B cell (primary cell): ENCODE data around the gene PDE3A. TPM values are rescaled to one million over a fixed set of nuclear protein-coding genes. Genes with fewer than 3 reads are reported as not detected.

Experiments
- ATAC-seq: fragments of 200-7000 bp; cut with Tn5 transposase; one replicate; pipeline ENCODE4 v1.10.0; 2021; ENCODE audit warnings: low read depth, mild to moderate bottlenecking, moderate number of reproducible peaks, moderate library complexity
- CTCF ChIA-PET: fragments of 350-600 bp; sonication (Branson Sonifier 250); formaldehyde crosslinking; loops from one replicate; lab custom pipeline; 2021; ENCODE audit warnings: antibody characterized with exemption, inconsistent platforms; lab: Charles Lee
- POLR2A ChIA-PET: fragments of 350-600 bp; sonication (Branson Sonifier 250); formaldehyde crosslinking; loops from one replicate; lab custom pipeline; 2021; ENCODE audit warnings: antibody characterized with exemption; lab: Charles Lee
- DNase-seq: peaks from one replicate; pipeline ENCODE4 v3.0.0; 2013
- H2AFZ ChIP-seq: 2 replicates; pipeline ENCODE4 v1.6.1; 2012; ENCODE audit warnings: mild to moderate bottlenecking, low read depth, low read length; ENCODE audit not compliant: insufficient read depth, poor library complexity, severe bottlenecking
- H3K27ac ChIP-seq, 2 donors: 1 replicate in 1 of 2; 2 replicates in 1 of 2; pipeline ENCODE4 v1.5.1; 2012 to 2013; ENCODE audit warnings: low read length in 2 of 2, mild to moderate bottlenecking in 2 of 2, moderate library complexity in 1 of 2
- H3K27me3 ChIP-seq, 4 experiments: fragments of 200-600 bp in 1 of 4; sonication (generic) in 1 of 4; replicated peaks in 1 of 4; 1 replicate in 2 of 4; 2 replicates in 2 of 4; pipeline versions ENCODE4 v1.6.1 to v1.7.0; 2013 to 2016; ENCODE audit warnings: low read length in 3 of 4, mild to moderate bottlenecking in 2 of 4, mixed read lengths in 1 of 4, moderate library complexity in 1 of 4; ENCODE audit not compliant: insufficient read depth in 4 of 4, control insufficient read depth in 3 of 4; ENCODE audit errors: control extremely low read depth in 1 of 4
- H3K36me3 ChIP-seq, 2 experiments: replicated peaks in 1 of 2; 1 replicate in 1 of 2; 2 replicates in 1 of 2; pipeline versions ENCODE4 v1.6.1 to v1.7.1; 2013; ENCODE audit warnings: low read length in 1 of 2; ENCODE audit not compliant: insufficient read depth in 2 of 2, control insufficient read depth in 1 of 2; ENCODE audit errors: control extremely low read depth in 1 of 2, extremely low read depth in 1 of 2
- H3K4me1 ChIP-seq, 2 donors: fragments of 200-600 bp in 1 of 2; sonication (generic) in 1 of 2; 1 replicate in 1 of 2; 2 replicates in 1 of 2; pipeline versions ENCODE4 v1.5.1 to v1.6.1; 2013 to 2017; ENCODE audit warnings: low read length in 2 of 2; ENCODE audit not compliant: control insufficient read depth in 2 of 2, insufficient read depth in 2 of 2
- H3K4me2 ChIP-seq: replicated peaks from 2 replicates; pipeline ENCODE3; 2012; ENCODE audit warnings: mild to moderate bottlenecking, low read depth, low read length; ENCODE audit not compliant: poor library complexity, severe bottlenecking
- H3K4me3 ChIP-seq, 5 experiments: fragments of 200-600 bp in 1 of 5; sonication (generic) in 1 of 5; 1 replicate in 3 of 5; 2 replicates in 2 of 5; pipeline versions ENCODE4 v1.5.1 to v1.7.0; 2011 to 2016; ENCODE audit warnings: low read length in 4 of 5, mild to moderate bottlenecking in 4 of 5, low read depth in 2 of 5, control low read depth in 1 of 5, moderate library complexity in 1 of 5; ENCODE audit not compliant: insufficient read depth in 1 of 5; ENCODE audit errors: control extremely low read depth in 1 of 5, extremely low read depth in 1 of 5
- H3K79me2 ChIP-seq: fragments of 200-600 bp; sonication (generic); one replicate; pipeline ENCODE4 v1.6.0; 2016; ENCODE audit warnings: low read length; ENCODE audit not compliant: control insufficient read depth, insufficient read depth
- H3K9ac ChIP-seq: fragments of 200-600 bp; sonication (generic); 2 replicates; pipeline ENCODE4 v1.6.1; 2017; ENCODE audit warnings: mild to moderate bottlenecking, low read length, moderate library complexity
- H3K9me3 ChIP-seq, 3 donors: one replicate each; pipeline versions ENCODE4 v1.6.1 to v1.7.1; 2013; ENCODE audit warnings: low read length in 2 of 3; ENCODE audit not compliant: control insufficient read depth in 2 of 3, insufficient read depth in 1 of 3; ENCODE audit errors: control extremely low read depth in 1 of 3
- H4K20me1 ChIP-seq: 2 replicates; pipeline ENCODE4 v1.6.0; 2012; ENCODE audit warnings: mild to moderate bottlenecking, low read length; ENCODE audit not compliant: insufficient read depth, control insufficient read depth, poor library complexity, severe bottlenecking
- H3K27ac Mint-ChIP-seq: one replicate; pipeline ENCODE4 v1.8.0; 2021; ENCODE audit warnings: mixed read lengths
- H3K27me3 Mint-ChIP-seq: one replicate; pipeline ENCODE4 v1.8.0; 2021; ENCODE audit warnings: mixed read lengths
- H3K4me1 Mint-ChIP-seq: one replicate; pipeline ENCODE4 v1.8.0; 2021; ENCODE audit warnings: mixed read lengths
- H3K4me3 Mint-ChIP-seq: one replicate; pipeline ENCODE4 v1.8.0; 2021; ENCODE audit warnings: mixed read lengths
- H3K9me3 Mint-ChIP-seq: one replicate; pipeline ENCODE4 v1.8.0; 2022; ENCODE audit warnings: mixed read lengths; ENCODE audit not compliant: insufficient read depth
- CTCF ChIP-seq: fragments of 200-600 bp; IDR thresholded peaks from one replicate; pipeline ENCODE4 v1.8.0; 2022; ENCODE audit warnings: antibody characterized with exemption, mild to moderate bottlenecking
- EZH2 ChIP-seq: IDR thresholded peaks from 2 replicates; pipeline ENCODE4 v1.6.1; 2012; ENCODE audit warnings: borderline replicate concordance, low read depth, mild to moderate bottlenecking, moderate library complexity, low read length; ENCODE audit not compliant: insufficient read depth, poor library complexity, severe bottlenecking
- WGBS: methylation state at CpG from one replicate; pipeline ENCODE4 v1.1.5; 2013; ENCODE audit warnings: missing lambda C conversion rate; ENCODE audit not compliant: insufficient coverage; 5-methylcytosine and 5-hydroxymethylcytosine counted together
- intact Hi-C: fragments of 100-400 bp; cut with micrococcal nuclease; formaldehyde crosslinking; loops from one replicate; pipeline ENCODE4 v1.10.0; 2022
- polyA plus RNA-seq: library from polyadenylated mRNA; depleted of rRNA; stranded (reverse); fragments of >200 nt; gene quantifications from 2 replicates; pipeline ENCODE4 v1.2.3, GENCODE V29; 2012
- total RNA-seq, 2 donors: library from RNA; stranded (reverse); fragments of 120-200 nt in 1 of 2; gene quantifications; 1 replicate in 1 of 2; 2 replicates in 1 of 2; pipeline versions ENCODE4 v1.2.3 to v1.2.4, GENCODE V29; 2013 to 2022

PDE3A gene
- total and polyA plus RNA-seq, 2 donors (not counting 1 experiment from before 2014, with no cell fraction given), result not detected

- Histone ChIP-seq H3K4me3 (no peak overlapping the region), H3K9me3 (peaks cover 0 to 2% (median 0%) of the 10 kb centered on the region in 3 donors), H3K9ac (no peak overlapping the region), H4K20me1 (no peaks in the 10 kb centered on the region), H3K27me3 (no peaks in the 10 kb centered on the region), H3K4me2 (no peak overlapping the region), H3K36me3 (no peaks in the 10 kb centered on the region), H3K4me1 (no peaks in the 10 kb centered on the region), H3K27ac (no peak overlapping the region), H3K79me2 (no peaks in the 10 kb centered on the region), H2AFZ (no peak overlapping the region)
- POLR2A ChIA-PET, result no interaction called here
- no peak for ATAC-seq
- DNase-seq, result no peak
- TF ChIP-seq EZH2 (no peak), CTCF (no peak)
- no peaks in the 10 kb centered on the region for H3K4me1 Mint-ChIP-seq
- intact Hi-C loops, result no loop called here
- no CpG with 5 or more reads among the region's 1 CpG for WGBS
- CTCF ChIA-PET, result no interaction called here
- H3K9me3 Mint-ChIP-seq, result peaks cover 2% of the 10 kb centered on the region
- no peak overlapping the region for H3K4me3 Mint-ChIP-seq
- no peaks in the 10 kb centered on the region for H3K27me3 Mint-ChIP-seq
- H3K27ac Mint-ChIP-seq, result no peak overlapping the region
These were observed 152.2 kb downstream of the PDE3A start for GRCh38 chr12:20520532-20520931.

DNA sequence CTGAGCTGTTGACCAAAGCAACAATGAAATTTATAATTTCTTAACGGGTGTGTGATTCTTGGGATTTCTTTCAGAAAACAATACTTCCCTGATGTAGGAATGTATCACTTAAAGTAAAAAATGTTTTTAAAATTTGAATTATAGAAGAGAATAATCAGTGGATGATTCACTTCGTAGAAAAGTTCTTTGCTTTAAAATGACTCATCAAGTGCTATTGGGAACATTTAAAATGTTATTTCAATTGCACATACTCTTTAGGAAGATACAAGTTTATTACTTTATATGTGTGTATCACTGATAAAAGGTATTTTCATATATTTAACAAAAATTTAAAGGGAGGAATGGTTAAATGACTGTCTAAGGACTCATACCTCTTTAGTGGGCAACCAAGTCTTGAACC is 155.3 kb downstream of the PDE3A start:
- ATAC-seq (no peak), DNase-seq (no peak)
- ChIA-PET POLR2A (no interaction called here), CTCF (no interaction called here)
- intact Hi-C loops, result no loop called here
- Histone ChIP-seq H3K27me3 (no peaks in the 10 kb centered on the region), H3K36me3 (no peaks in the 10 kb centered on the region), H4K20me1 (no peaks in the 10 kb centered on the region), H2AFZ (no peak overlapping the region), H3K9me3 (peaks cover 0 to 2% (median 0%) of the 10 kb centered on the region in 3 donors), H3K4me1 (no peaks in the 10 kb centered on the region), H3K27ac (no peak overlapping the region), H3K4me2 (no peak overlapping the region), H3K4me3 (no peak overlapping the region), H3K9ac (no peak overlapping the region), H3K79me2 (no peaks in the 10 kb centered on the region)
- Mint-ChIP-seq H3K4me1 (no peaks in the 10 kb centered on the region), H3K27ac (no peak overlapping the region), H3K4me3 (no peak overlapping the region), H3K9me3 (peaks cover 2% of the 10 kb centered on the region), H3K27me3 (no peaks in the 10 kb centered on the region)
- TF ChIP-seq CTCF (no peak), EZH2 (no peak)
- WGBS, result no CpG with 5 or more reads among the region's 2 CpGs
